ENCODE measurements around the gene CD151.
A peak's percentile ranks its signal among the peaks of the same experiment; 100 is the strongest.

The CD151 gene

DNA sequence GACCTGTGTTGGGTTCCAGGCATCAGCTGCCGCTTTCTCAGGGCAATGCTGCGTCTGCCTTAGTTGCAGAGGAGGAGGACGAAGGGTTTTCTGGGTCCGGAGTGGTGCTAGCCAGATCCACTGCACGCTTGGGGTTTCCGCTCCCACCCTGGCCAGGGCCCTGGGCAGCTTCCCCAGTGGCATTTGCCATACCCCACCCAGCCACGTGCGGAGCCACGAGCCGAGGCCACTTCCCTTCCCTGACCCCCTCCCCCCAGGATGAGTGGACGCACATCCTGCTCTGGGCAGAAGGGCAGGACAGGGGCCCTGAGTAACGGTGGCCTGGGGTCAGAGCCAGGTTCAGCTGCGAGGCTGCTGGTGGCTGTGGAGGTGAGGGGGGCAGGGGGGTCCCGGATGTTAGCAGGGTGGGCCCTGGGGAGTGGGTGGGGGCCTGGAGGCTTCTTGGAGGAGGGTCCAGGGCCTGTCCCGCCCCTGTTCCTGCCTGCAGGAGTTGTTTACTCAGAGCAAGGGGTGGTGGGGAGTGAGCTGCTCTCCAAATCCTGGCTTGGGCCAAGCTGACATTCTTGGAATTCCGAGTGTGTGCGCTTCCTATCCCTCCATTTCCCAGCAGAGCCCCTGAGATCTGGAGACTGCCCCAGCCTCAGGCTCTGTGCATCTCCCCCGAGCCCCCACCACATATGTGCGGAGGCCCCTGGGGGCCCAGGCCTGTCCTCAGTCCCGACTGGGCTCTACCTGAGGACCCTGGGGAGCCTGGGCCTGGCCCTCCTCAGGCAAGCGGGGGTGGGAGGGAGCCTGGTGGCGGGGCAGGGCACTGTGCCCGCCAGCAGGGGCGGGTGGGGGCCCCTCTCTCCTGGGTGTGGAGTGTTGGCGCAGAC lies 11.3 kb downstream of the CD151 start:
- DNase-seq: no peak

DNA sequence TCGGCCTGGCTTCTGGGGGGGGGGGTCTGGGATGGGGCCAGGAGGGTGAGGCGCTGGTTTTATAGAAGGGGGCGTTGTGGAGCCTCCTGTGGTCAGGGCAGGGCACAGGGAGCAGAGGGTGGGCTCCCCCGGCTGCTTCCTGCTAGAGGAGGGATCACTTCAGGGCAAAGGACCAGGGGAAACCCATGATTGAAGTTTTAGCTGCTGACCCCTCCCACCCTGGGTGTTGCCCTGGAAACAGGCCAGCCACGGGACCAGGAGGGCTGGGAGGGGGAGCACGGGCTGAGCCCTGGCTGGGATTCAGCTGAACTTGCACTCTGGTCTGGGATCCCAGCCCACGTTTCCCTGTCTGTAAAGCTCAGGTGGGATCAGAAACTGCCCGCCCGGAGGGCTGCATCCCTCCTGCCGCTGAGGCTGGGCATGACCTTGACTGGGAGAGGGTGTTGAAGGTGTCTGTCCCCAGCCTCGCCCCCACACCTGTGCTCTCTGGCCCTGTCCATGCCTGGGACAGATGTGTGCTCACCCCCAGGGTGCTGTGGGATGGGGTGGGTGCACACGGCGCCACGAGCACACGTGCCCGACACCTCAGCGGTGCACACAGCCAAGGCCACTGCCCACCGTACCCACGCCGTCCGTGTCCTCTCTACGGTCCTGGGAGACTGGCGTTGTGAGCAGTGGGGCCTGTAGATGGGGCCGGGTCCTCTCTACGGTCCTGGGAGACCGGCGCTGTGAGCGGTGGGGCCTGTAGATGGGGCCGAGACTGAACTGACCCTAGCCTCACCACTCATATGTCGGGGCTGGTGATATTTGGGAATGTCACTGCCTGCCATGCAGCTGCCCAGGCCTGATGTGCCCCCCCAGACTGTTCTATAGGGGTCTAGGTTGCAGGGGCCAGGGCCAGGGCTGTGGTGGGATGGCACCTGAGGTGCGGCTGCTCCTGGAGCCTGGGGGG lies 12.2 kb downstream of the CD151 start:
- no peak for DNase-seq

DNA sequence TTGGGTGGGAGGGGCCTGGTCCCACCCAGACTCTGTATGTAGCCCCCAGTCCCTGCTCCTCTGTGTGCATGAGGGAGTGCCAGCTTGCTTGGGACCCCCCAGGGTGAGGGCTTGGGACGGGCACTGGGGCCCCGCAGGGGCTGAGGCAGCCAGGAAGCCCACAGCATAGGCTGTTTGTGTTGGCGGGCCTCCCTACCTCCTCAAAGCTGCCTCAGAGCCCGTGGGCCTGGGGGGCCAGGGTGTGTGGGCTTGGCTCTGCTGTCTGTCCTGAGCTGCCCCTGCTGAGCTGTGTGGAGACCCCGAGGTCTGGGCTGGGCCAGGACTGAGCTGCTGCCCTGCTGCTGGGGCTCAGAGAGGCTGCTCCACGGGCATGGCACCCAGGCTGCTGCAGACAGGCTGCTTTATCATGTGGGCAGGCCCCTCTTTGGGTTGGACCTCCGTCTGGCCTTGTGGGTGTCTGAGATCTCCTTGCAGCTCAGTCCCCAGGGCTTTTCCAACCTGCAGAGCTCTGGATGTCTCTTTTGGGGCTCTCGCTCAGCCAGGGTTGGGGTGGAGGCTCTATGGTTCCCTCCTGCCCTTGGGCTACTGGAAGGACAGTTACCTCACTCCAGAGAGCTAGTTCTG lies 13.2 kb downstream of the CD151 start:
- DNase-seq: no peak

DNA sequence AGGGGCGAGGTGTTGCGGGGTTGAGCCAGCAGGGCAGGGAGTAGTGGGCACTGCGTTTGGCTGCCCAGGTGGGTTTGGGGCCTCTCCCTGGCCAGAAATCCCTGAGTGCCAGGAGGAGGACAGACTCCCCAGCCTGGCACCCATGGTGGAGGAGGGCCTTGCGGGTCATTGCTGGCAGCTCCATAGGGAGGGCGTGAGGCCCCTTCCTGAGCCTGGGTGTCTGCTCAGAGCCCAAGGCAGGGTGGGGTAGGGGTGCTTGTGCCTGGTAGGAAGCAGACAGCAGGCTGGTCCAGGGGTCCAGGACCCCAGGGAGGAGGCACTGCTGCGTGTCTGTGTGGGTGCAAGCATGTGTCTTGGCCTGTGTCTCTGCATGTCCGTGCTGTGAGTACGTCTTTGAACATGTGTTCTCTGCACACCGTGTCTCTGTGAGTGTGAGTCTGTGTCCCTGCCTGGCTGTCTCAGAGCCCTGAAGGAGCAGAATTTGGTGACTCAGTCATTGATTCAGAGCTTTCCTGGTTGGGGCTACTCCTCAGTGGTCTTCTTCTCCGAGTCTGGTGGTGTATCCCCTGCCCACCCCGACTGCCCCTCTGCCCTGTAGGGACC lies 13.8 kb downstream of the CD151 start:
- no peak for DNase-seq

DNA sequence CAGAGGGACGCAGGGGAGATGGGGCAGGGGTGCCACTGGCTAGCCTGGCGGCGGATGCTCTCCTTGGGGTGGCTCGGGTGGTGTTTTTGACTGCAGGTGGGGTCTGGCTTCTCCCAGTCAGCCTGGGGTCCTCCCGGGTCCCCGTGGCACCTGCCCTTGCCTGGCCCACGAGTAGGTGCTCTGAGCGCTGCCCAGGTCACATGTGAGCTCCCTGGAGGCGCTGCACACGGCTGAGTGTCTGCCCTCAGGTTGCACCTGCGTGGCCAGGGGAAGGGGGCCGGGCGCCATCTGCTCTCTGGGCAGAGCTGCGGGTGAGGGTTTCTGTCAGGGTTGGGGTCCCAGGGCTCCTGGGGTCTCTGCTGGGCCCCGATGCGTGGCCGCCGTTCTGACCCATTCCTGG lies 15.1 kb downstream of the CD151 start:
- no peak for DNase-seq

DNA sequence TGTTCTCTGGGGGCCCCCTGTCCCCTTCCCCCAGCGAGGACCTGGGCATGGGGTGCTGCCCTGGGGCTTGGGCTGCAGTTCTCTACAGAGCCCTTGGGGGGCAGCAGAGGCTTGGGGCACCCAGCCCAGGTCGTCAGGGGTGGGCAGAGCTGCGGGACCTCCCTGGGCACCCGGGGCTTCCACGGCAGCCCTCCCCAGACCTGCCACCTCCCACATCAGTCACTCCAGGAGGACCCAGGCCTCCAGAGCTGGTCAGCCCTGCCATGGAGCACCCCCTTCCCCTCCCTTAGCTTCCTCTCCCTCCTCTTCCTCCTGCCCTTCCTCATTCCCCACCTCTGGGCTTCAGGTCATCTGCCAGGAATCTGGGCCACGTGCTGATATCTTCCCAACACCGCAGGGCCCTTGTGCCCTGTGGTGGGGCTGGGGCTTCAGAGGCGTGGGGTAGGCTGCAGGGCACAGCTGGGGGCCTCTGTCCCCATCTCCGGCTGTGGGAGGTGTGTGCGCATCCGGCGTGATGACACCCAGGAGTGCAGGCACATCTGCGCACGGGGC lies 15.7 kb downstream of the CD151 start:
- peak; percentile 62 for DNase-seq

DNA sequence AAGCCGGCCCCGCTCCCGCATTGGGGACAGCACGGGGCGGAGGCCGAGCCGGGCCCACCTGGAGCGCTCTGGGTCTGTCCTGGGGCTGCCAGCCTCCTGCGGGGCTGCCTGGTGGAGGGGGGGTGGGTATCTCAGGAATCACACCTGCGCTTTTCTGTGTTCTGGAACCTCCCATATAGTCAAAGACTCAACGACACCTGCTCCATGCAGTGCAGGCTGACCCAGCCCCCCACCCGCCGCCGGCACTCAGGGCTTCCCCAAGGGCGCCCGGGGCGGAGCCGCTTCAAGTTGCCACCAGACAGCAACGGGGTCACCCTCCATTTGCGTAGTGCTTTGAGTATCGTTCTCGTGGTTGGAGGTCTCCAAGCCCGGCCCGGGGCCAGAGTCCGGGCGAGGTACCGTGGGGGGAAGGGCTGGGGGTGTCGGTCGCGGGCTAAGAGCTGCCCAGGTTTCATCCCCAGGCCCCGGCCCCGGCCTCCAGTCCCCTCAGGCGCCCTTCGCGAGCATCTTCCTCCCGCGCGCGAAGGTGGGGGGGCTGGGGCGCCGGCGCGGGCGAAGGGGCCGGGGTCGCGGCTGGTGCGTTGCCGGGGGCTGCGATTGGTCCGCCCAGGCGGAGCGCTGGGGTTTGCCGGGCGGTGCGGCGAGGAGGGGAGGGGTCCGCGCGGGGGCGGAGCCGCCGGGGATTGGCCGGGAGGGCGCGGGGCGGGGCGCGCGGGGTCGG lies 16.5 kb downstream of the CD151 start:
- DNase-seq: no peak

DNA sequence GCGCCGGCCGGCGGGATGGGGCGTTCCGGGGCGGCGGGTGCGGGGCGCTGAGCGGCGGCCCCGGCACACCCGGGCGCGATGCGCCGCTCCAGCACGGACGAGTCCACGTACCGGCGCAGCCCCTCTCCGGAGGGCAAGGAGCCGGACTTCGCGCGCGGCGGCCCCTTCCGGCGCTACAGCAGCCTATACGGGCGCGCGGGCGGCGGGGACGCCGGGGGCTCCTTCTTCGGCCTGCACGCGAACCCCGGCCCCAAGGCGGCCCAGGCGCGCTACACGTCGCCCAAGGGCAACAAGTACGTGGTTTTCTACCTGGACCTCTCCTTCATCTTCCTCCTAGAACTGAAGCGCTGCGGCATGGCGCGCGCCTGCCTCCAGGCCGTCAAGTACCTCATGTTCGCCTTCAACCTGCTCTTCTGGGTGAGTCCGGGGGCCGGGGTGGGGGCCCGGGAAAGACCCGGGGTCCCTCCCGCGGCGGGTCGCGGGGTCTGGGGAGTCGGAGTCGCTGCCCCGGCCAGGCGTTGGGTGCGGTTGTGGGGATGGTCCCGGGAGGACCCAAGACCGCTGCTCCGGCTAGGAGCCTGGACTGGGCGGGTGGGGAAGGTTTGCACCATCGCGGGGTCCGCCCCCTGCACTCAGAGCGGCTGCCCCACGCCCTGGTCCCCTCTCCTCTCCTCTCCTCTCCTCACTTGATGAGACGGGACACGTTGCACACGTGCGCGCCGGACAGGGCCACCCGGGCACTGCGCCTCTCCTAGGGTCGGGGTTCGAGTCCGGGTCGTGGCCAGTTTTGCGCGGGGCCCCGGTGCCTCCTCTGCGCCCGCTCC lies 17.4 kb downstream of the CD151 start:
- no peak for DNase-seq

DNA sequence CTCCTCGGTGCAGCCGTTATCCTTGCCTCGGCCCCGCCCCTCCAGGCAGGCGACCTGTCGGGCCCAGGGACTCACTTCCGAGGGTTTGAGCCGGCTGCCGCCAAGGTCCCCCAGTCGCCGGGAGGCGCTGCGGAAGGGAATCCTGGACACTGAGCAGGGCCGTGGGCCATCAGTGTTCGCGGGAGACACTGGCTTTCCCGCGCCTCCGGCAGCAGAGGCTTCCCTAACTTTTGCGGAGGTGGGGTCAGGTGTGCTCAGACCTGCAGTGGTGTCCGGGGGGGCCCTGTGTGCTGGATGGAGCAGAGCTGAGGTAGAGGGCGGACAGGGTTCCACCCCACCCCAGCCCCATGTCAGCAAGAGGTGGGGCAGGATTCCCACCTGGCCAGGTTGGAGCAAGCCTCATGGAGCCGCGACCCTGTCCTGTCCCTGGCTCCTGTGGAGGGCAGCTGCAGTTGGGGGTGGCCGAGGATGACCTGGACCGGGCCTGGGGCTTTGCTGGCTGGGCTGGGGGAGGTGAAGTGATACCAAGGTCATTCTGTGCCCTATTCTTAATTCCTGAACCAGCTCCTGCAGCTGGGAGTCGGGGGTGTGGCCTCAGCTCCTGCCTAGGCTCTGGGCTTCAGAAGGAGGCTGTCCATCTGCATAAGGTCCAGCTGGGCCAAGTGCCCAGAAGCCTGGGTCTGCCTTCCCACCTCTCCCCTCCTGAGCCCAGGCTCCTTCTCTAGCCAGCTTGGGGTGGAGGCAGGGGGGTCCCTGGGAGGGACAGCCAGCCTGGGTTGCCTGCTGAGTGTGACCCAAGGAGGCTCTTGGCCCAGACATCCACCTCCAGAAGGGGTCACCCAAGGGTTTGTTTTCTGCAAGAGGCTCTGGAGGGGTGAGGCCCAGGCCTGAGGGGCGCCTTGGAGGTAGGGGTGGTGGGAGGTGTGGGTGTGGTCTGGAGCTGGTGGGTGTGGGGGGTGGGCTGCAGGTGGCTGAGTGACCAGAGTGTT lies 18.3 kb downstream of the CD151 start:
- DNase-seq: no peak

DNA sequence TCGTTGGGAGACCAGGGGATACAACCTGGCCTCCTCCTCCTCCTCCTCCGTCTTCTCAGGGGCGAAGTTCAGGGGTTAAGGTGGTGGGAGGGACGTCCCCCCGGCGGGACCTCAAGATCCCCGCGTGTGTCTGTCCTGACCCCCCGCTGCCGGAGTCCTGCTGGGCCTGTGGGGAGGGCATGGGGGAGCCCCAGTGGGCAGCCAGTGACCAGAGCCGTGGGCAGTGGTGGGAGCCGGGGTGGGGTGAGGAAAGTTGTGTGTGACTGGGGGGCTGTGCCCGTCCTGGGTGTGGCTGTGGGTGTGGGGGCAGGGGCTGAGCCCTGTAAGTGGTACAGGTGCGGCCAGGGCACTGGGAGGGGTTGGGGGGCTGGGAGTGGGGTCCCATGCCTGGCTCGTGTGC lies 20.0 kb downstream of the CD151 start:
- DNase-seq: no peak

DNA sequence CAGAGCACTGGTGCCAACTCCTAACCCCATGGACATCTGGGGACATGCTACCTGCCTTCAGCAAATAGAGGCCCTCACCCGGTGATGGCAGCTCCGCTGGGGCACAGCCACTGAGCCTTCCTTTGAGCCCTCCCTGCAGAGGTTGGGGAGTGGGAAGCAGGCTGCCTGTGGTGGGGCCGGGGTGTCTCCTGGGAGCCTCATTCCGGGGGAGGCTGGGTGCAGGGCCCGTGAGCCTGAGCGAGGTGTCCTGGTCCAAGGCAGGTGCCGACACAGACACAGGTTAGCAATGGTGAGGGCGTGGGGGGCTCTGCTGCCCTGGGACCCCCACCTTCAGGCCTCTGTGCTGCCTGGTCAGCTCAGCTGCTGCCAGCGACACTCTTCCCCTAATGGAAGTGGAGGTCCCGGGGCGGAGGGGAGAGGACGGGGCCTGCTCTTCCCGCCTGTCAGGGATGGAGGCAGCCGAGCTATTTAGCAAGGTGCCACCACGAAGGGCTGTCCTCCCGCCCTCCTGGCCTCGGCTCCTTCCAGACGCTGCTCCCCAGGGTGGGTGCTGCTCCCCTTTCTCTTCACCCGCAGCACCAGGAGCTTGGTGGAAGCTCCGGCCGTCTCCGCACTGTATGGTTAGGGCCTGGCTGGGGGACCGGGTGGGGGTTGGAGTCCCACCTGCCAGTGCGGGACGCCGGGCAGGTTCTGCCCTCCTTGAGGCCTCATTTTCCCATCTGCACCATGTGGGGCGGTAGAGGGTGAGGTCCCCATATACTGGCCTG lies 21.1 kb downstream of the CD151 start:
- no peak for DNase-seq

DNA sequence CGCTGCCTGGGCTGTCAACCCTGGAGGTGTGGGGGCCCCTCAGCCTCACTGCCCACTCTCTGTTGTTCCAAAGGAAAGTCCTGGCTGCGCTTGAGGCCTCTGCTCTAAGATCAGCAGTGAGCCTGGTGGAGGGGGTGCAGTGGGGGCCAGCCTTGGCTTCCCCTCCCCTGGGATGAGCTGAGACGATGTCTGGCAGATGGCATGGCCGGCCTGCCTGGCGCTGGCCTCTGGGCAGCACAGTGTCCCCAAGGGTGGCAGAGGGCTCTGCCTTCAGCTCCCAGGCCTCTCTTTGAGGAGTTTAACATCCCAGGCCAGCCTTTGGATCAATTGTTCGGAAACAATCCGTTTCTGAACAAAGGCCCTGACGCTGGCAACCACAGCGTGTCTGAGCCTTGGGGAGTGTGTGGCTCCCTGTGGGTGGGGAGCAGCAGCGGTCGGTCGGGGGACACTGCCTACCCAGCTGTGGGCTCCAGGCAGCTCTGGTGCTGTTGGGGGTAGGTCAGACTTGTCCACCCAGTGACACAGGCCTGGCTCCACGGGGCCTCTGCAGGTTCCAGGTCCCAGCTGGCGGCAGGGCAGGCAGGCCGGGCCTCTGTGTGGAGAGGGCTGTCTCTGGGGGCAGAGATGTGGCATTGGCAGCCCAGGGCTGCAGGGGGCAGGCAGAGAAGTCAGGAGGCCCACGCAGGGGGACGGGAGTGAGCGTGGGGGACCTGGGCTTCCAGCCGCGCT lies 22.0 kb downstream of the CD151 start:
- no peak for DNase-seq

DNA sequence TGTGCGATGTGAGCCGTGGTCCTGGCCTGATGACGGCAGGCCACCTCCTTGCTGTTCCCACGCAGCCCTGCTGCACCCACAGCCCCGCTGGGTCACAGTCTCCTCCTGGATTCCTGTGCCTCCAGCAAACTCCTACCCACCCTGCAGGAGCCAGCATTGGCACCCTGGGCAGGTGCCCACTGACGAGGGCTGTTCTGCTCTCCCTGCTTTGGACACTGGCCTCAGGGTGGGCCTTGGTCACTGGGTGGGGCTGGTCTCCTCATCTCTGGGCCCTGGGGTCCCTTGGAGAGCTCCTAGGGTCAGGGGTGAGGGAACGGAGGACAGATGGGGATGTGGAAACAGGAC lies 22.6 kb downstream of the CD151 start:
- no peak for DNase-seq

DNA sequence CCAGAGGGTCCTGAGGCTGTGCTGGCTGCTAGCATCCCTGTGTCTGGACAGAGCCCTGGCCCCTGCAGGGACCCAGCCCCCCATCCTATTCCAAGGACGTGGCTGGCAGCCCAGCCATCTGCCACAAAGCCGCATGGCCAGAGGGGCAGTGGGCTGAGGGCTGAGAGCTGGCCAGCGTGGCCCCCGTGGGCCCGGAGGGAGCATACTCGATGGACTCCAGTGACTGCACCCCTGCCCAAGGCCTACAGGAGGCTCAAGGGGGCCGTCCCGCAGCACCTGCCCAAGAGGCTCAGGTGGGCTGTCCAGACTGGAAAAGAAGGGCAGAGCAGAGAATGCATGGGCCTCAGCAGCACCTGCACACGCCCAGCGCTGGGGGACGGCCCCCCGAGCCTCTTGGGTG lies 23.0 kb downstream of the CD151 start:
- no peak for DNase-seq

DNA sequence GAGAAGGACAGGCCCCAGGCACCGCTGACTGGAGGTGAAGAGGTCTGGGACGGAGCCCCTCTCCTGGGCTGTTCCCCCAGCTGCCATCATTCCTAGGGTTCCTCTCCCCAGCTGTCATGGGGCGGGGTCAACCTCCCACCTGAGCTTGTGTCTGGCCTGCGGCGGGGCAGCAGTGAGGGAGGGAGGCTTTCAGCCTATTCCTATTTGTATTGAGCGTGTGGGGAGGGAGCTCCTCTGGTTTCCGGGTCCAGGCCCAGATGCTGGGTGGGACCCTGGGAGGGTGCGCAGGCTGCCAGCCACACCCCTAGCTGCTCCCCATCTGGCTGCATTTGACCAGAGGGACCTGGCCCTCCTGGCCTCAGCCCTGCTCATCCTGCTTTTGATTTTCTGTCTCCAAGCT lies 23.6 kb downstream of the CD151 start:
- no peak for DNase-seq

DNA sequence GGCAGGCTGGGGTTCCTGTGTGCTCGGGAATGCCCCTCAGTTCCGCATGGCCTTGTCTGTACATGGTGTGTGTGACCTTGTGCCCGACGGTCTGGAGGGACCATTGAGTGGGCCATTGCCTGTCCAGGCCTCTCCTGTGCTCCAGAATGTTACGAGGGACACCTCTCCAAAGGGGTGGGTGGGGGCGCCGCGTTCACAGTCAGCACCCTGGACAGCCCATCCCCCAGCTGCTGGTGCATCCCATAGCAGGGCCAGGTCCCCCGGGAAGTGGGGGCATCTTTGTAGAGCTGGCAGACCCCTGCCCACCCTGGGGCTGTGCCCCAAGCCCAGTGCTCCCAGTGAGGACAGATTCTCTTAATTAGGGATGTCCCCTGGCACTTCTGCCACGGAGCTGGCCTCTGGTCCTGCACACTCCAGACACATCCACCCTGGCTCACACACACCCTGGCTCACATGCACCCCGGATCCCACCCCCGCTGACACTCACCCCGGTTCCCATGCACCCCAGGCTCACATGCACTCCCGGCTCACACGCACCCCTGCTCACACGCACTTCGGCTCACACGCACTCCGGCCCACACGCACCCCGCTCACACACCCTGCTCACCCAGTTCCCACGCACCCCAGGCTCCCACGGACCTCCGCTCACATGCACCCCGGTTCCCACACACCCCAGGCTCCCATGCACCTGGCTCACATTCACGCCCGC lies 25.5 kb downstream of the CD151 start:
- DNase-seq: no peak

DNA sequence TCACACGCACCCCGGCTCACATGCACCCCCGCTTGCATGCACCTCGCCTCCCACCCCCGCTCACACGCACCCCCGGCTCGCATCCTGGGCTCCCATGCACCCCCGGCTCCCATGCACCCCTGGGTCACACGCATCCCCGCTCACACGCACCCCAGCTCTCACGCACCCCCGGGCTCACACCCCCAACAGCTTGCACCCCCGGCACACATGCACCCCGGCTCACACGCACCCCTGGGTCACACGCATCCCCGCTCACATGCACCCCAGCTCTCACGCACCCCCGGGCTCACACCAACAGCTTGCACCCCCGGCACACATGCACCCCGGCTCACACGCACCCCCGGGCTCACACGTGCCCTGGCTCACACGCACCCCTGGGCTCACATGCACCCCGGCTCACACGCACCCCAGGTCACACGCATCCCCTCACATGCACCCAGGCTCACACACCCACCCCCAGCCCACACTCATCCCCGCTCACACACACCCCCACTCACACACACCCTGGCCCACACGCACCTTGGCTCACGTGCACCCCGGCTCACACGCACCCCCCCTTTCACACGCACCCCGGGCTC lies 26.1 kb downstream of the CD151 start:
- DNase-seq: no peak

All from T-helper 9 cell (primary cell).